Fibroblast of lung (primary cell): Measurements from ENCODE around the gene TSC1. TPM values are rescaled to one million over a fixed set of nuclear protein-coding genes. Genes with fewer than 3 reads are reported as not detected.

Experiments used
- DNase-seq, 2 donors: peaks; one replicate each; pipeline versions ENCODE4 v3.0.0 to v3.0.0-alpha.2; 2010; ENCODE audit warnings: low read depth in 2 of 2
- H2AFZ ChIP-seq: 2 replicates; pipeline ENCODE4 v1.5.1; 2012; ENCODE audit warnings: low read length, control low read depth, inconsistent platforms
- H3K27ac ChIP-seq: 2 replicates; pipeline ENCODE4 v1.5.1; 2011; ENCODE audit warnings: low read length, control low read depth; ENCODE audit not compliant: insufficient read depth
- H3K27me3 ChIP-seq: 2 replicates; pipeline ENCODE4 v1.5.1; 2011; ENCODE audit warnings: mild to moderate bottlenecking, low read length; ENCODE audit not compliant: control insufficient read depth, insufficient read depth
- H3K36me3 ChIP-seq: 2 replicates; pipeline ENCODE4 v1.5.1; 2011; ENCODE audit warnings: low read length; ENCODE audit not compliant: control insufficient read depth, insufficient read depth
- H3K4me1 ChIP-seq: 2 replicates; pipeline ENCODE4 v1.5.1; 2011; ENCODE audit warnings: low read length; ENCODE audit not compliant: control insufficient read depth, insufficient read depth; ENCODE audit errors: extremely low read depth
- H3K4me2 ChIP-seq: 2 replicates; pipeline ENCODE4 v1.5.1; 2011; ENCODE audit warnings: low read length, control low read depth; ENCODE audit not compliant: insufficient read depth; ENCODE audit errors: extremely low read depth
- H3K4me3 ChIP-seq, 4 experiments: fragments of 200-600 bp in 1 of 4; sonication (generic) in 1 of 4; replicated peaks in 1 of 4; 2 replicates each; pipeline ENCODE4 v1.5.1; 2011 to 2016; ENCODE audit warnings: low read length in 4 of 4, low read depth in 3 of 4, mild to moderate bottlenecking in 3 of 4, control low read depth in 2 of 4, inconsistent platforms in 1 of 4, mixed read lengths in 1 of 4; ENCODE audit not compliant: insufficient read depth in 1 of 4; ENCODE audit errors: control extremely low read depth in 1 of 4
- H3K79me2 ChIP-seq: 2 replicates; pipeline ENCODE4 v1.5.1; 2012; ENCODE audit warnings: mild to moderate bottlenecking, low read length, inconsistent platforms; ENCODE audit not compliant: control insufficient read depth, insufficient read depth
- H3K9ac ChIP-seq: 2 replicates; pipeline ENCODE4 v1.5.1; 2011; ENCODE audit warnings: mild to moderate bottlenecking, low read length, control low read depth; ENCODE audit not compliant: insufficient read depth
- H3K9me3 ChIP-seq: 2 replicates; pipeline ENCODE4 v1.5.1; 2012; ENCODE audit warnings: low read depth, low read length; ENCODE audit not compliant: control insufficient read depth, insufficient read depth
- H4K20me1 ChIP-seq: 2 replicates; pipeline ENCODE4 v1.5.1; 2011; ENCODE audit warnings: low read length; ENCODE audit not compliant: control insufficient read depth, insufficient read depth; ENCODE audit errors: extremely low read depth
- EZH2 ChIP-seq: IDR thresholded peaks from 2 replicates; pipeline ENCODE4 v1.5.1; 2012; ENCODE audit warnings: low read length, control low read depth, mild to moderate bottlenecking; ENCODE audit errors: missing control alignments
- polyA plus RNA-seq, 2 donors: library from polyadenylated mRNA; depleted of rRNA in 1 of 2; stranded (reverse) in 1 of 2; unstranded in 1 of 2; fragments of >200 nt; gene quantifications; 2 replicates each; pipeline ENCODE4 v1.2.1, GENCODE V29; 2011 to 2012; ENCODE audit warnings: missing spikeins in 1 of 2
- total RNA-seq: library from RNA; depleted of rRNA; stranded (reverse); fragments of >200 nt; gene quantifications from 2 replicates; pipeline ENCODE4 v1.2.1, GENCODE V29; 2014
- TF ChIP-seq, protein P1 (sequence below), 2 donors: IDR thresholded peaks in 1 of 2; conservative IDR thresholded peaks in 1 of 2; 1 replicate in 1 of 2; 2 replicates in 1 of 2; pipeline ENCODE4 v1.5.1; 2011 to 2012; ENCODE audit warnings: low read length in 2 of 2, control low read depth in 1 of 2, inconsistent platforms in 1 of 2, low read depth in 1 of 2, mild to moderate bottlenecking in 1 of 2

The TSC1 gene
- total and polyA plus RNA-seq, 2 donors (not counting 1 experiment from before 2014, with no cell fraction given), result 41.5 to 48.0 TPM

DNA sequence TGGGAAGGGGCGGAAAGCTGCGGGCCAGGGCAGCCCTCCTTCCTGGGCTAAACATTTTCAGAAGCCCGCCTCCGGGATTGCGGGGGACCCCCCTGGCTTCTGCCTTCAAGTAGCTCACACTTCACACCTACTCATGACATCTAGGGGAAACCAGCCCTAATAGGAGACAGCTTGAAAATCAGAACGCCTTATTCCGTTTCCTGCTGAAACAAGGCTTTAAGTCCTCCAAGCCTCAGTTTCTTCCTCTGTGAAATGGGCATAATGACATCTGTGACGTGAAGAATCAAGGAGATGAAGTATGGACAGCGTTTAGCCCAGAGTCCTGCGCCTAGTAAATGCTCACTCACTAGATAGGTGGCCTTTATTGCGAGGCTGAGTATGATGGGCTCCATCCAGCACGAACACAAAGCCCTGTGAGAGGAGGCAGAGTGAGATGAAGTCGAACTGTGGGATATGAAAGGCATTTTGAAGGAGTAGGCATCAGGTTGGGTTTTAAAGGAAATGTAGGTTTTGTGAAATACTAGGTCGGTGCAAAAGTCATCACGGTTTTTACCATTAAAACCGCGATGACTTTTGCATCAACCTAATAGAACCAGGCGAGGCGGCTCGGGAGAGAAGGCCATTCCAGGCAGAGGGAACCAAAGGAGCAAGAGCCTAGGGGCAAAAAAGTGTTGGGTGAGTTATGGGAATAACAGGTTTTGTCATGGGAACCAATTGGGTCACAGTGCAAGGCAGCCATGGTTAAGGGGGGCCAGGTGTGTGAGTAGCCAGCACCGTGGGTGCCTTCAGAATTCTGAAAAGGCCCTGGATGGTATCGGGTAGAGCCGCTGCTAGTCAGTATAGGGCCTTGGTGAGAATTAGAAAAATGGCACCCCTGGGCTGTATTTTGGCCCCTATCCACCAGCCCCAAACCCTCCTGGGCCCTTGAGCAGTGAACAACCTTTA lies 1.0 kb upstream of the TSC1 start:
- H3K9me3 ChIP-seq, result no peaks in the 10 kb centered on the region
- no peaks in the 10 kb centered on the region for H3K36me3 ChIP-seq
- H3K79me2 ChIP-seq, result peaks cover 38% of the 10 kb centered on the region
- H2AFZ ChIP-seq, result peak overlapping the region; percentile 40
- H3K4me3 ChIP-seq, result peak overlapping the region; percentile 37 to 100 (median 50)
- H3K9ac ChIP-seq, result peak overlapping the region; percentile 73
- no peak for DNase-seq
- peak overlapping the region; percentile 72 for H3K27ac ChIP-seq
- no peaks in the 10 kb centered on the region for H4K20me1 ChIP-seq
- H3K27me3 ChIP-seq, result no peaks in the 10 kb centered on the region
- peaks cover 7% of the 10 kb centered on the region for H3K4me1 ChIP-seq
- peak overlapping the region; percentile 46 for H3K4me2 ChIP-seq
- TF ChIP-seq, protein P1, sequence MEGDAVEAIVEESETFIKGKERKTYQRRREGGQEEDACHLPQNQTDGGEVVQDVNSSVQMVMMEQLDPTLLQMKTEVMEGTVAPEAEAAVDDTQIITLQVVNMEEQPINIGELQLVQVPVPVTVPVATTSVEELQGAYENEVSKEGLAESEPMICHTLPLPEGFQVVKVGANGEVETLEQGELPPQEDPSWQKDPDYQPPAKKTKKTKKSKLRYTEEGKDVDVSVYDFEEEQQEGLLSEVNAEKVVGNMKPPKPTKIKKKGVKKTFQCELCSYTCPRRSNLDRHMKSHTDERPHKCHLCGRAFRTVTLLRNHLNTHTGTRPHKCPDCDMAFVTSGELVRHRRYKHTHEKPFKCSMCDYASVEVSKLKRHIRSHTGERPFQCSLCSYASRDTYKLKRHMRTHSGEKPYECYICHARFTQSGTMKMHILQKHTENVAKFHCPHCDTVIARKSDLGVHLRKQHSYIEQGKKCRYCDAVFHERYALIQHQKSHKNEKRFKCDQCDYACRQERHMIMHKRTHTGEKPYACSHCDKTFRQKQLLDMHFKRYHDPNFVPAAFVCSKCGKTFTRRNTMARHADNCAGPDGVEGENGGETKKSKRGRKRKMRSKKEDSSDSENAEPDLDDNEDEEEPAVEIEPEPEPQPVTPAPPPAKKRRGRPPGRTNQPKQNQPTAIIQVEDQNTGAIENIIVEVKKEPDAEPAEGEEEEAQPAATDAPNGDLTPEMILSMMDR (conservative IDR thresholded peaks at IDR 0.05 in 1 of 2, IDR thresholded peaks at IDR 0.05 in 1 of 2; ENCODE audit: low read depth in 1 of 2, low read length in 2 of 2), result no peak
- TF ChIP-seq EZH2, result no peak

DNA sequence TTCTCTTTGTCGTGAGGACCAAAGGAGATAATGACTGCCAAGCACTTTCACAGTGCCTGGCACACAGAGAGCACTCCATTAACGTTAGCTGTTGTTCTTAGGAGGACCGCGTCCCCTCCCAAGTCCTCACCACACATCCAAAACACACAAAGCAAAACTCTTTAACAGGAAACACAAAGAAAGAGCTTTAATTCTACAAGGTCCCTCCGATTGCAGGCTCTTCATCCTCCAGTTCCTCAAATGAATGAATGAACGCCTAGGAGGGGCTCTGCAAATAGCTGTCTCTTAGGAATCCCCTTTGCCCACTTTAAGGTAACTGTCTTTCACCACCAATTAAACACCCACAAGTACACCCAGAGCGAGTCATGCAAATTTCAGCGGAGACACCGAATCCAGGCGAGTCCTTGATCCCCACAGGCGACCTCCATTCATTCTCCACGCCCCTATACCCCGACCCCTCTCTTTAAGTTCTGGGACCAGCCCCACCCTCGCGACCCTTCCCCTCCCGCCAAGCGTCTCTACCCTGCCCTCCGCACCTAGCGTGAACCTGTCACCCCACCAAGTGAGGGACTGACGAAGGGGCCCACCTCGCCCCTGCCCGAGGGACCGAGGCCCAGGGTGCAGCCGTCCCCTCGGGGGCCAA lies 644 bp downstream of the TSC1 start:
- Histone ChIP-seq H3K9ac (peak overlapping the region; percentile 89), H2AFZ (no peak overlapping the region), H3K27me3 (no peaks in the 10 kb centered on the region), H3K4me1 (peaks cover 7% of the 10 kb centered on the region), H3K4me3 (peak overlapping the region; percentile 83 to 100 (median 90)), H4K20me1 (no peaks in the 10 kb centered on the region), H3K27ac (peak overlapping the region; percentile 91), H3K36me3 (no peaks in the 10 kb centered on the region), H3K9me3 (no peaks in the 10 kb centered on the region), H3K79me2 (peaks cover 50% of the 10 kb centered on the region), H3K4me2 (peak overlapping the region; percentile 82)
- TF ChIP-seq, protein P1 (conservative IDR thresholded peaks at IDR 0.05 in 1 of 2, IDR thresholded peaks at IDR 0.05 in 1 of 2; ENCODE audit: low read depth in 1 of 2, low read length in 2 of 2), result no peak
- no peak for TF ChIP-seq EZH2
- DNase-seq, result no peak

DNA sequence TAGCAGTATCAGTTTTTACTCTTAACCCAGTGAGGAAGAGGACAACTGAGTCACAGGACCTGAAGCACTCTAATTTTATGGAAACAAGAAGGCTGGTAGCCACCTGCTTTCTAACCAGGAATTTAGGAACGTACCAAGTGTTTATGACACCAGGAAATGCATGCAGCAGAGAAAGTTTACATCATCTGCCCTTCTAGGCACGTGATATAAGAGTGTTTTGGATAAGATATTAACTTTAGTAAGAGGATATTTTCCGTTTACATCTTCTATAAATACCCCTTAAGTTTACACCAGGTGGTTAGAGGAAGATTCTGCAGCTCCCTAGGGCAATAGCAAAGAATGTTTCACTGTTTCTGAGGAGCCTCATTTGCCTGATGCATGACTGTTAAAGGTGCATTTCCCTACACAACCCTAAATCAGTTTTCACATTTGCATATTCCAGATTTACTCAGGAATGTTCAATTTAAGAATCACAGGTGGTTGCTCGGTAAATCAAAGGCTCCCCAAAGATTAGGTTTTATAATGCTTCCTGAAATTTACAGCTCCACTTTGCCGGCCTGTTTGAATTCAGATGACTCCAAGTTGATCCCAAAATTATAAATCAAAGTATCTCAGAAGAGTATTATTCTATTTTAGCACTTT lies 1.8 kb downstream of the TSC1 start:
- TF ChIP-seq, protein P1 (conservative IDR thresholded peaks at IDR 0.05 in 1 of 2, IDR thresholded peaks at IDR 0.05 in 1 of 2; ENCODE audit: low read depth in 1 of 2, low read length in 2 of 2), result no peak
- TF ChIP-seq EZH2, result no peak
- peak overlapping the region; percentile 53 for H3K4me2 ChIP-seq
- no peak overlapping the region for H3K9ac ChIP-seq
- H4K20me1 ChIP-seq, result no peaks in the 10 kb centered on the region
- H3K27ac ChIP-seq, result no peak overlapping the region
- H3K27me3 ChIP-seq, result no peaks in the 10 kb centered on the region
- H3K79me2 ChIP-seq, result peaks cover 53% of the 10 kb centered on the region
- peak; percentile 11 to 32 for DNase-seq
- no peaks in the 10 kb centered on the region for H3K36me3 ChIP-seq
- H2AFZ ChIP-seq, result no peak overlapping the region
- no peaks in the 10 kb centered on the region for H3K9me3 ChIP-seq
- H3K4me1 ChIP-seq, result peaks cover 7% of the 10 kb centered on the region
- peak overlapping the region in 3 of 4 experiments; percentile 83 to 100 (median 93) for H3K4me3 ChIP-seq
